K562 (cell line): ENCODE results near the gene GALNS. TPM values are rescaled to one million over a fixed set of nuclear protein-coding genes. Genes with fewer than 3 reads are reported as not detected.

Experiments
- CTCFL ChIP-seq: IDR thresholded peaks from 2 replicates; pipeline ENCODE4 v1.6.1; 2011; ENCODE audit warnings: borderline replicate concordance, low read depth, mild to moderate bottlenecking, moderate library complexity, low read length; ENCODE audit not compliant: insufficient read depth, poor library complexity, severe bottlenecking
- DNMT1 ChIP-seq: fragments of 450-650 bp; IDR thresholded peaks from 2 replicates; pipeline ENCODE4 v1.6.1; 2016; ENCODE audit warnings: antibody characterized with exemption, mild to moderate bottlenecking
- EP400 ChIP-seq: fragments of 450-650 bp; IDR thresholded peaks from 2 replicates; pipeline ENCODE4 v1.6.1; 2017; ENCODE audit warnings: antibody characterized with exemption, mild to moderate bottlenecking, moderate library complexity
- FOXM1 ChIP-seq, 2 experiments: fragments of 450-650 bp in 1 of 2; sonication (generic) in 1 of 2; formaldehyde crosslinking in 1 of 2; IDR thresholded peaks; 2 replicates each; pipeline versions ENCODE4 v1.6.1 to v1.9.0; 2017 to 2022; ENCODE audit warnings: low read depth in 2 of 2, mild to moderate bottlenecking in 2 of 2, missing genetic modification reagents in 1 of 2, moderate library complexity in 1 of 2
- FOXO4 ChIP-seq: fragments of 450-650 bp; formaldehyde crosslinking; IDR thresholded peaks from 2 replicates; pipeline ENCODE4 v1.4.0; 2020; ENCODE audit warnings: mild to moderate bottlenecking, moderate library complexity
- GABPA ChIP-seq: fragments of 200-800 bp; sonication (Bioruptor generic); conservative IDR thresholded peaks from 2 replicates; pipeline ENCODE4 v1.6.1; 2016; ENCODE audit warnings: low read depth, missing genetic modification characterization, missing compliant biosample characterization
- KDM2B ChIP-seq: fragments of 250-450 bp; sonication (Bioruptor Pico); IDR thresholded peaks from 2 replicates; pipeline ENCODE4 v1.8.0; 2021; ENCODE audit warnings: mild to moderate bottlenecking, moderate library complexity
- MCM5 ChIP-seq: fragments of 450-650 bp; IDR thresholded peaks from 2 replicates; pipeline ENCODE4 v1.6.1; 2016; ENCODE audit warnings: low read depth
- MYBL2 ChIP-seq, 2 experiments: fragments of 450-650 bp in 1 of 2; sonication (generic) in 1 of 2; formaldehyde crosslinking in 1 of 2; IDR thresholded peaks; 2 replicates each; pipeline versions ENCODE4 v1.6.1 to v1.8.1; 2017 to 2022; ENCODE audit warnings: borderline replicate concordance in 1 of 2, inconsistent platforms in 1 of 2, low read depth in 1 of 2, mild to moderate bottlenecking in 1 of 2, missing genetic modification reagents in 1 of 2, moderate library complexity in 1 of 2
- PHB2 ChIP-seq: fragments of 450-650 bp; IDR thresholded peaks from 2 replicates; pipeline ENCODE4 v1.6.1; 2017; ENCODE audit warnings: low read depth
- PHF8 ChIP-seq: fragments of 200-600 bp; sonication (generic); IDR thresholded peaks from 2 replicates; pipeline ENCODE4 v1.6.1; 2012; ENCODE audit warnings: mixed run types, mild to moderate bottlenecking, inconsistent platforms, low read length, moderate library complexity, borderline replicate concordance
- RB1 ChIP-seq: fragments of 450-650 bp; IDR thresholded peaks from 2 replicates; pipeline ENCODE4 v1.6.1; 2017; ENCODE audit warnings: low read depth, mild to moderate bottlenecking
- TEAD4 ChIP-seq, 2 experiments: sonication (generic) in 1 of 2; formaldehyde crosslinking in 1 of 2; IDR thresholded peaks; 2 replicates each; pipeline versions ENCODE4 v1.6.1 to v1.8.0; 2012 to 2022; ENCODE audit warnings: borderline replicate concordance in 1 of 2, inconsistent platforms in 1 of 2, low read length in 1 of 2, mild to moderate bottlenecking in 1 of 2, missing genetic modification reagents in 1 of 2
- U2AF1 ChIP-seq: fragments of 200-400 bp; formaldehyde crosslinking; optimal IDR thresholded peaks from 2 replicates; pipeline ENCODE3; 2017; ENCODE audit warnings: mild to moderate bottlenecking, low read depth, low read length, moderate library complexity
- ZBTB9 ChIP-seq: fragments of 450-650 bp; formaldehyde crosslinking; IDR thresholded peaks from 2 replicates; pipeline ENCODE4 v1.4.0; 2020; ENCODE audit warnings: mild to moderate bottlenecking, moderate library complexity
- ZNF740 ChIP-seq, 3 experiments: fragments of 200-800 bp in 1 of 3; sonication (Bioruptor generic) in 1 of 3; sonication (generic) in 1 of 3; formaldehyde crosslinking in 1 of 3; IDR thresholded peaks; 2 replicates each; pipeline versions ENCODE4 v1.6.1 to v1.8.0; 2016 to 2022; ENCODE audit warnings: mild to moderate bottlenecking in 2 of 3, missing compliant biosample characterization in 2 of 3, missing genetic modification characterization in 2 of 3, missing genetic modification reagents in 1 of 3
- polyA plus RNA-seq, 8 experiments: library from polyadenylated mRNA; depleted of rRNA in 4 of 8; stranded (reverse) in 5 of 8; unstranded in 3 of 8; fragments of >200 nt; fragmentation: Nextera tagmentation in 2 of 8; fragmentation: Illumina TruSeq in 1 of 8; extraction: Ambion mirVana in 2 of 8; extraction: Trizol in 1 of 8; gene quantifications; 2 replicates each; pipeline versions ENCODE4 v1.2.1 to v1.2.3, GENCODE V29; 2011 to 2014; ENCODE audit warnings: inconsistent platforms in 1 of 8, missing spikeins in 1 of 8
- total RNA-seq, 7 experiments: library from RNA; depleted of rRNA in 6 of 7; stranded (reverse); fragments of >200 nt in 6 of 7; fragmentation: Illumina TruSeq in 2 of 7; extraction: Trizol in 2 of 7; gene quantifications; 2 replicates each; pipeline versions ENCODE4 v1.2.1 to v1.2.3, GENCODE V29; 2011 to 2021; ENCODE audit warnings: low replicate concordance in 1 of 7

Gene GALNS
- total and polyA plus RNA-seq, 9 of the 15 experiments (the other 6 are each of a cell fraction or from before 2014, with no cell fraction given), result 0.38 to 13.2 (median 4.3) TPM

GRCh38 chr16:88856828-88857727, at the start of gene GALNS, which contains the start of gene TRAPPC2L (continued):
- TF ChIP-seq FOXO4 (CRISPR knock-in tag), result no peak
- TF ChIP-seq PHF8, result peak; percentile 82; the same call in 1 of the 2 replicates
- no peak for TF ChIP-seq RB1
- no peak; the same call in 1 of the 2 replicates for TF ChIP-seq EP400
- no peak for TF ChIP-seq DNMT1
- no peak for TF ChIP-seq ZNF740 (CRISPR knock-in tag; IDR thresholded peaks at IDR 0.05)
- TF ChIP-seq ZNF740 (tag; IDR thresholded peaks at IDR 0.05), result no peak
- no peak for TF ChIP-seq MCM5
- no peak for TF ChIP-seq CTCFL
- TF ChIP-seq U2AF1, result peak; percentile 25
- TF ChIP-seq ZBTB9 (CRISPR knock-in tag), result peak; percentile 59; the same call in 1 of the 2 replicates
- no peak for TF ChIP-seq MYBL2 (IDR thresholded peaks at IDR 0.05; ENCODE audit: low read depth)
- TF ChIP-seq MYBL2 (CRISPR knock-in tag; IDR thresholded peaks at IDR 0.05; ENCODE audit: borderline replicate concordance), result no peak
- no peak for TF ChIP-seq PHB2
- no peak for TF ChIP-seq KDM2B (CRISPR knock-in tag)
- TF ChIP-seq FOXM1 (IDR thresholded peaks at IDR 0.05; ENCODE audit: low read depth), result no peak
- 0 out of 2 replicates have a peak, but pooled peaks have one; percentile 47 for TF ChIP-seq FOXM1 (CRISPR knock-in tag; IDR thresholded peaks at IDR 0.05; ENCODE audit: low read depth)
- peak; percentile 72 for TF ChIP-seq GABPA (tag)
- TF ChIP-seq TEAD4 (IDR thresholded peaks at IDR 0.05; ENCODE audit: low read length), result no peak
- TF ChIP-seq TEAD4 (CRISPR knock-in tag; IDR thresholded peaks at IDR 0.05; ENCODE audit: borderline replicate concordance), result no peak
